Suppressor macrophage treated with lipopolysaccharide for 1 hour (primary cell): Measurements from ENCODE around the gene PKNOX2.

Source experiments
- DNase-seq, 3 donors: peaks; one replicate each; pipeline ENCODE4 v3.0.0-alpha.2; 2020 to 2022

Gene PKNOX2

DNA sequence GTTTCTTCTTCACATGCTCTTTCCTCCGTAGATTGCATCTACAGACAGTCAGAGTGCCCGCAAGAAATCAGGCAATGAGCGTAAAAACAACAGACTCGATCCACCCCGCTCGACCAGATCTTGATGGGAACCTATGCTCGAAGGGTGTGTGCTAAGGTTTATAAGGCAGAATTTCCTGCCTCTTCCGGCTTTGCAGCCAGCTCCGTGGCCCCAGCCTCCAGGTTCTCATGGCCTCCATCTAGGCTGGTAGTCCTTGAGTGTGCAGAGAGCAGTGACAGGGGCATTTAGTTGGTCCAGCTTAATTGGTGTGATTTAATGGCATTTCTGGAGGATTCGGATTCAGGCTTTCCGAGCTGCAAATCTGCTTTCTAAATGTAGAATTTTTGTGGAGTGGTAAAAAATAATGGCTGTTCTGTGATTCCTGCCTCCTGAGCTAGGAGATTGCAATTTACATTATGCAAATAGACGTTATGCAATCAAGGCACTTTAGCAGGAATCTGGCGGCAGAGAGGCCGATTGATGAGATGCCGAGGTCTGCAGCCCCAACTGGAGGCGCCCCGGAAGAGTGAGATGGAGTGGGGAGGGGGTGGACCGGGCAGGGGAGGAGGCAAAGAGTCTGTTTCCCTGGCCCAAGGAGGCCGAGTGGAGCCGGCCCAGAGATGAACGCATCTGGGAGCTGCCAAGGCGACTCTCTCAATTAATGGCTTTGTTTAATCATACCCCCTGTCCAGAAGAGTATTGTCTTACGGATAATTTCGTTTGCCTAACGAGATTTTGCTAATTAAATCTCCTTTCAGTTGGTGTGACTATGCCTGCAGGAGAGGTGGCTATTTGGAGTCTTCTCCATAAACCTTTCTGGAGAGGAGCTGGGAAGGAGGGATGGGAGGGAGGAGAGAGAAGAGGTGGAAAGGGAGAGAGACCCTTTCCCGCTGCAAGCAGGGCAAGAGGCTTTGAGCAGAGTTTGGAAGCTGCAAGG, 75.3 kb downstream of the PKNOX2 start:
- no peak for DNase-seq

DNA sequence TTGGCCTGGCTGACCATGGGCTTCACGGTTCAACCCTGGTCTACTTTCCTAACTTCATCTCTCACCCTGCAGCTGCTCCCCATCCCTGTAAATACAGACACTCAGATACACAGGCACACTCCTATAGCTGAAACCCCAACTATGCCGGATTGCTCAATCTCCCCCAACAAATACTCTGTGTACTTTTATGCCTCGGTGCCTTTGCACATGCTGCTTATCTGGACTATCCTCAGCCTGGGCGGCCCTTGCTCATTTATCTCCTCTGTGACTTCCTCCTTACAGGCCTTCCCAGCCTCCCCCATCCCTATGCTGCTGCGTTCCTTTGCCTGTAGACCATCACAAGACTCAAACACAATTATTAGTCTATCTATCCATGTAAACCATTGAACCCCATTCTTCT, 76.6 kb downstream of the PKNOX2 start:
- DNase-seq, result no peak

DNA sequence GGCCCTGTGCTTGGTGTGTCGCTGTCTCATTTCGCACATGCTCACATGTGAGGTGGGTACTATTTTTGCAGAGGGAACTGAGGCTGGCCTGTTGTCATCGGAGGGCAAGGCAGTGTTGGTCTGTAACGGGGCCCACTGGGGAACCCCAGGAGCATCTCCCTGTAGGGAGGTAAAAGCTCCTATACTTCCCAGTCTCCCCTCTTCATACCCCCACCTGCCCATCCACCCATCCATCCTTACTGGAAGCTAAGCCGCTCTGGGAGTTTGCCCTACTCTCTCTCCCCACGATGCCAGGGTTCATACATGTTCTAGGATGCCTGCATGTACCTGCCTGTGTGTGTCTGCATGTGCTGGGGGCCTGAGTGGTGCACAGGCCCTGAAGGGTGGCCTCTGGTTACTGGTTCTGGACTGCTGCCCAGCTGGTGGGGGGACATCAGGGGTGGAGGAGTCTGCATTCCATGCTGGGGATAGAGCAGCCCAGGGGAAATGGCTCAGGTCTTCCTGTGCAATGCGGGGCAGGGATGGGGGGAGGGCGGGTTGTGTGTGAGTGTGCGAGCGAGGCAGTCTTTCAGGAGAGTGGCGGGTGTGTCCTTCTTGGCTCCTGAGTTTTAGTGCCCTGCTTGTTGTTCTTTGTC, 77.7 kb downstream of the PKNOX2 start:
- DNase-seq, result no peak

DNA sequence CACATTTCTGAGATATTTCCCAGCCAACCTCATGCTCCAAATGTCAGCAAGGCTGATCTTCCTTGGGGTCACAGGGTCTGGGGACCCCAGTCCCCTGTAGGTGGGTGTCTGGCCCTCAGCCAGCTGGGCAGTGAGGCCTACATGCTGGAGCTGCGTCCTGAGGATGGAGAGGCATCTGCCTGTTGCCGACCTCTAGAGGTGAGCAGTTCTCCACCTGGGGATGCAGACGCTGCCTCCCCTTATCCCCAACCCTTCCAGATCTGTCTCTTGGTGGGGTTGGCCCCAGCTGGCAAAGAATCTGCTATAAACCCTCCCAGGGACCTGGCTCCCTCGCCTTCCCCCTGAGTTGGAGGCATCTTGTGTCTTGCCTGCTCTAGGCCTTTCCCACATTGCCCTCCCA, 79.6 kb downstream of the PKNOX2 start:
- no peak for DNase-seq

DNA sequence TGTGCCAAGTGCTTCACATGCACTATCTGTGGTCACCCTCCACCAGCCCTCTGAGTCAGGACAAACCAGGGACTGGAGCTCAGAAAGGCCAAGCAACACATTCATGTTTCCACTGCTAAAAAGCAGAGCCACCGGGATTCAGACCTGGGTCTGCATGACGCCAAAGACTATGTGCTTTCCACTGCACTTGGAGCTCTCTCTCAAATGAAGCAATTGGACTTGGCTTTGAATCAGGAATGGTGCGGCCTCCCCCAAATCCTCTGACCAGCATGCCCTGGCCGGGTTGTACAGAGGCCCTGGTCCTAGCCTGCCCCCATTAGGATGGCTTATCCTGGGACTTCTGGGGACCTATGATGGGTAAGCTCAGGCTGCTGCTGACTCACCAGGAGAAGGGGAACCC, 80.7 kb downstream of the PKNOX2 start:
- DNase-seq, result no peak

DNA sequence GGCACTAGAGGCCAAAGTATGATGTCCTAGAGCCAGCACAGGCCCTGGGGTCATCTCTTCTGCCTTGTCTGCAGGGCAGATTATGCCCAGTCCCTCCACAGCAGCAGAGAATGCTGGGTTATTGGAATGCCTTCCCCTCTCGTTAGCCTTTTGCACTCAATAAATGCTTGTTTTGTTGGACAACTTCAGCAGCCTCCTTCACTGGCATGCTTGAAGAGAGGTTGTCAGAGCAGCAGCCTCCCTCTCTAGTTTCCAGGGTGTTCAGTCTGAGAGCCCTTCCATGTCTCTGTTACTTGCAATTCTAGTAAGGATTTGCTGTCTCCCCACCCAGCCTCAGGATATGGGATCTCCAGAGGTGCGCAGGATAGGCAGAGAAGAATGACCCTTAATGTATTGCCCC, 82.9 kb downstream of the PKNOX2 start:
- no peak for DNase-seq

DNA sequence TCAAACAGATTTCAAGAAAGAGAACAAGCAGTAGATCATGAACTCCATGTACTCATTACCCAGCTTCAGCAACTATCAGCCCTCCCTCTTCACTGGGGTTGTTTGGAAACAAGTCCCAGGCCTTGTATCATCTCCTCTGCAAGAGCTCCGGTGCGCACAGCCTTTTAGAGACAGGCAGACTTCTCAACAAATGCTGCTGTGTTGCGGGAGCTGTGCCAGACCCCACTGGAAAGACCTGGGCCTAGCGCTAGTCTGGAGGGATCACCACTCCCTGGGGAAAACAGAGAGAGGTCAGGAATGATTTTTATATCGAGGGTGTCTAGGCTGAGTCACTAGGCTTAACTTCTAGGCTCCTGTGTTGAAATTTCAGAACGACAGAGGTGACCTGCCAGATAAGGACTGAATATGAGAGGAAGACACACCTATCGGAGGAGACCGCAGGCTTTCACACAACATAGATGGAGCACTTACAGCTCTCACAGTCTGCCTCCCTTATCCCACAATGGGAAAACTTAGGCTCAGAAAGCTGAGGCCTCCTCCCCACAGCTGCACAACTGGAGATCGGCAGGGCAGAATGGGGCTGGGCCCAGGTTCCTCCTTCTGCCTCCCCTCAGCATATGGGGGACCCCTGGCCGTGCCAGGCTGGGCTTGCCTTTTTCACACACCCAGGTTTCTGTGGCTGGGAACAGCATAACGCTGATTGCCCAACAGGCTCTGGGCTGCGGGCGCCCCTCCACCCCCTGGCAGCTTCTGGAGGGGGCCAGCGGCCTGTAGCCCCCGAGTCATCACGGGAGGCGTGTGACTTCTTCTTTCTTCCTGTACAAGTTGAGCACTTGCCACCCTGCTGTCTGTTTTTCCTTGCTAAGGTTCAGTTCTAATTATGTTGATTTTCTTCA, 86.0 kb downstream of the PKNOX2 start:
- no peak for DNase-seq

DNA sequence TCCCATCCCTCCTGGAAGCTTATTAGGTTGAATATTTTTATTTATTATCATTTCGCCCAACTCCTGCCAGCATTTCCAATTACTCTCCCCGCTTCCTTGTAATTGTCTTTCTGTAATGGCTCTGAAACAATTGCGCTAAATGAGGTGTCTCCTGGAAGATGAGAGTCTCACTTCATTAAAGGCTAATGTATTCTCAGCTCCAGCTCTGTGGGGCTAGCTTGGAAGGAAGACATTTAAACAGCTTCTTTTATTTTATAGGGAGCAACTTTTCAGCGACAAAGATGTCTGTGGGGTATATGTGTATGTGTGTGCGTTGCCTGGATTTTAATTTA, 86.6 kb downstream of the PKNOX2 start:
- DNase-seq, result no peak

DNA sequence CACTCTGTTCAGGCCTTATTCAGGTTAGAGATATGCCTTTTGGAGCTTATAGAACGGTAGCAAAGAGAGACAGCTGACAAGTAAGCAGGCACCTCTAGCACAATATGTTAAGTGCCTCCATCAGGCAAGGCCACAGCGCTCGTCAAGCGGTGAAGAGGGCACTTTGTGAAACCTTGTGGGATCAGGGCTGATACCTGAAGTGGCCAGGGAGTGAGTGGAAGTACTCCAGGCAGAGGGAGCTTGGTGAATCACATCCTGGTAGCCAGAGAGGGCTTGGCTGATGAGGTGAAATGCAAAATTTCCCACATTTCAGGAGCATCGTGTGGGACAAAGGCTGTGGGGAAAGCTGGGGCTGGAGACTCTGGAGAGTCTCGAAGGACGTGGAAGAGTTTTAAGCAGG, 87.4 kb downstream of the PKNOX2 start:
- no peak for DNase-seq

DNA sequence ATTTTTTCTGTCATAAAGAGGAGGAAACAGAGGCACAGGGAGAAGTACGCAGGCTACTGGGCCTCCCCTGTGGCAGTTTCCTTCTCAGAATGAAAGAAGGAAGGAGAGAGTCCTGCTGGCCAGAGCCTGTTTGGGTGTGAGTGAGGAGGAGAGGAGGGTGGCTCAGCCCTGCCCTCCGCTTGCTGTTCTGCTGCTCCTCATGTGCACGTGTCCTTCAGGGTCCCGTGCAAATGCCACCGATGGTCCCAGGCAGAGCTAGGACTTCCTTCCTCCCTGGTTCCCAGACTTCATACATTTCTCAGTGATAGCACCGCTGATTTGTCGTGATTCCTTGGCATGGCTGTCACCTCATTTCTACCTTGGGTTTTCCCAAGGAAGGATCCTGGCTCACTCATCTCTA, 88.7 kb downstream of the PKNOX2 start:
- no peak for DNase-seq

DNA sequence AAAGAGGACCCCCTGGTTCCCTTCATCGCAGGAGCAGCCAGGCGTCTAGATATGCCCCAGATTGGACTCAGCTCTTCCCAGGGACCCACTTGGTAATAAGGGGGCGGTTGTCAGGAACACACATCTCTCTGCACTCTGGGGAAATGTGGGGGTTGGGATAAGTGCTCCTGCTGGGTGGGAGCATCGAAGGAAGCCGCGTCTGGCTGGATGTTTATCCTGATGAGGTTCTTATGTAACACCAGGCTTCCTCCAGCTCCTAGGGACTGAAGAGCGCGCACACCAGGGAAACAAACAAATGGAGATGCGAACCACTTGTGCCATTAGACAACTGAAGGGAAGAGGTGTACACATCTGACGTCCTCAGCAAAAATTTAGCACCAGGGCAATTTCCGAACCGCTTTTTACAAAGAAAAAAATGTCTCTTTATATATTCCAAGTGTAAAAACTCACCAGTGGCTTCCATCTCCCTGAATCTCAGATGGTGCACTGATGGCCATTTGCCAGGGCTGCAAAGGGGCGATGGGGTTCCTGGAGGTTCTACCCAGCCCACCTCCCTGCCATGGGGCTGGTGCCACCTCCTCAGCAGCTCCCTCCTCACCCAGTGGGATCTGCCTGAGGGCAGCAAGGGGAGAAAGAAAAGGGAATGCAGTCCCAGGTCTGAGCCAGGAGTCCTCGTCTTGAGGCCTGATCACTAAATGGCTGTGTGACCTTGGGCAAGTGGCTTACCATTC, 89.4 kb downstream of the PKNOX2 start:
- no peak for DNase-seq

DNA sequence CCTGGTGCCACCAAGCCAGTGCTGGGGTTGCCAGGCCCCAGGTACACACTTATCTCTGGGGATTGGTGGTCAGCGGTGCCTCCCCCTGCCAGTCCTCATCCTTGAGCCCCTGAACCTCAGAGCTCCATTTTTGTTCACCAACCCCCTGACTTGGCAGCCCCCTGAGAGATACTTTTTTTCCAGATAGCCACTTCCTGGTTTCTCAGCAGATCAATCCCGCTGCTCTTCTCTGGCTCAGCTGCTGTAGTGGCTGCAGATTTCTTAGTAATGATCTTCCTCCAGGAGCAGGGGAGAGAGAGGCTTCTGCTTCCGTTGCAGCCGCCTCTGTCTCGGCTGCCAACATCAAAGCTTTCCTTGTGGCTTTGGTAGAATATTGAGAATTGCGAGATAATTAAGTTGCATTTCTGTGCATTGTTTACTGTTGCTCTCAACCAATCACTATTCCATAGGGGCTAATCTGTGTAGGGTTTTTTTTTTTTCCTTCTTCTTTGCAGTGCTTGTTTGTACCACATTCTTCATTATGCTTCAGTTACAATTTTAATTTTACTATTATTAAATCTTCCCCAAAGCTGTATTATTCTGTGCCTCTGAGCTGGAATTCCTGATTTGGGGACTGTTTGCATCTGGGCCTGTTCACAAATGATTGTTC, 92.1 kb downstream of the PKNOX2 start:
- no peak for DNase-seq

DNA sequence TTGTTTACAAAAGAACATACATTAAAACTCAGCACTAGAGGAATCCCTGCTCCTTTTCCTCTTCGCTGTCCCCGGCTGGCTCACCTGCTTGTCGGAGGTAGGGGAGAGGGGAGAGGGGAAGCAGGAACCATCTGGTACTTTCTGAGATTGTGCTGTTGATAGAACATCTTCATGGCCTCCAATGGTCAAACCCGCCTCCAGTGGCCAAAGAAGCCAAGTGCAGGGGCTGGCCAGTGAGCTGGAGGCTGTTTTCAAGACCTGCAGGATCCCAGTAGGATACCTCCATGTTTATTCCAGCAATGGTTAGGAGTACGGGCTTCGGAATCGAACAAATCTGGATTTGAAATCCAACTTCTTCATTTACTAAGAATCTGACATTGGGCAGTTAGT, 92.6 kb downstream of the PKNOX2 start:
- DNase-seq, result no peak

DNA sequence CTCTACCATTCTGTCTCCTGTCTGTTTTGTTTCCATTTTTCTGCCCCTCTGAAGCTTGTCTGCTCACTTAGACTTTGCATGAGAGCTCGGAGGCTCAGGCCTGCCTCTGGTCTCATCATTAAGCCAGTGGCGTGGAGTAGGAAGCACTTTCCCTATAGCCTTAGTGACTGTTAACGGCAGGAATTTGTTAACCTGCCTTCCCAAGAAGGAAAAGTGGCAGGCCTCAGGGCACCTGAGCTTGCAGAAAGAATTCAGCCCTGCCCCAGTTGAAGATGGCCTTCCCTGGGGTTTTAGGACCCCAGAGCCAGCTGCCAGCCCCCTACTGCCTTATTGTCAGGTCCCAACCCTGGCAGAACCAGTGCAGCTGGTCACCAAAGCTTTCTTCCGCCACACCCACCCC, 93.2 kb downstream of the PKNOX2 start:
- no peak for DNase-seq

DNA sequence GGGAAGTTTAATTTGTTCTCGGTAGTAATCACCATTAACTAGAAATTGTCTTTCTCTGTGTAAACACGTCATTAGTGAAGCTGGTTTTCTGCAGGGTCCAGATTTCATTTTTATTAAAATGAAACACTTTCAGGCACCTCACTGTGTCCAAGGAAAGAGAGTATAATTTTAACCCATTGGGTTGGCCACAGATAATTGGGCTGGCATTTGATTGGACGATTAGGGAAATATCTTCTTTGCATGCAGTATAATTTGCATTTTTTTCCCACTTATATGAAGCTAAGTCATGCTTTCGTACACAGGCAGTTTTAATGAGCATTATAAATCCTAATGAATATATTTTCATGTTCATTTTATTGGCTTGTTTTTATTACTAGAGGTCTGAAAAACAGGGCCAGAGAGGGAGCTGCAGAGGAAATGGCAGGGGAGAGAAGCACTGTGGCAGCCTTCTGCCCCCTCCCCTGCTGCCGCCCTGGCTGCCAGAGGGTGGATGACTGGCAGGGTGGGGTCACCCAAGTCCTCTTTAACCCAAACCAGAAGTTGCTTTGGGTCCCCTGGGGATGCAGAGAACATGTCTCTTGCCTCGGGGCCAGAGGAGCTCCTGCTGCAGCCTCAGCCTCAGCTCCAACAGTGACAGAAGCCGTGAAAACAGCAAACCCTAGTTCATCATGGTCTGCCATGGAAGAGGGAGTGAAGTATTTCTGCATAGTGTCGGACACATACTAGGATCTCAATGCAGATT, 93.9 kb downstream of the PKNOX2 start:
- DNase-seq, result no peak

DNA sequence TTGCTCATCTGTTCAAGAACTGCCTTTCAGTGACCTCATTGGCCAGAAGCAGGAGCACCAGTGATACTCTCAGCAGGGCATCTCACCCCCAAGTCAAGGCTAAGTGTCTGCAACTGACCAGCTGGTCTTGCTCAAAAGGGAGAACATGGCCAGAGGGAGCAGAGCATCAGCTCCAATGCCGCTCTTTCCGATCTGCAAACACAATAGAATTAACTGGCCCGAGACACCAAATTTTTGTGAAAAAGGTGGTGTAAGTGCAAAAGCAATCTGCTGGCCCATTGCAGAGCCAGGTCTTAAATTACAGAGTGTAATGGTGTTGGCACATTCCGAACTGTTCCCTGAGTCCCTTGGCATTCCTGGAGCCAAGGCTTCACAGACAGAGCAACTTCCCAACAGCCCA, 97.0 kb downstream of the PKNOX2 start:
- no peak for DNase-seq

DNA sequence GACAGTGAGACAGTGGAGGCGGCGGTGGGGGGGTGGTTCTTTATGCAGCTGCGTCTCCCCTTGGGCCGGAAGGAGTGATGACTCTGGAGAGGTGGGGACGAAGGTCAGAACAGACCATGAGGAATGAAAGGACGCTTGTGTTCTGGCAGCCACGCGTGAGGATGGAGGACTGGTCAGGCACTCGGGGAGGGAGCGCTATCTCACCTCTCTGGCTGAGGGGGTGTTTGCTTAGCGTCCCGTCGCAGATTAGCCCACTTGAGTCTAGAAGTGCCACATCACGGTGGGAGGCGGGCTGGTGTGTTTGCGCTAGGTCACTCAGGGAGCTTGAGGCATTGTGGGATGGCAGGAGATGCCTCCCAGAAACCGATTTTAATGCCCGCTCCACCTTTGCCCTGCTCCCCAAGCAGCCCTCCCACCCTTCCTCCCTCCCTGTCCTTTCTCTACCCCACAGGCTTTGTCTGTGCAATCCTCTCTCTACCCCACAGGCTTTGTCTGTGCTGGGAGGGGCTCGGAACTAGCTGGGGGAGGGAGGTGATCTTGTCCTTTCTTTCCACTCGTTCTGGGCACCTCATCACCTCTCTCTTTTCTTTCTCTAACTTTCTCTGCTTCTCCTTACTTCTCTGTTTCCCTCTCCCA, 97.8 kb downstream of the PKNOX2 start:
- DNase-seq, result no peak

DNA sequence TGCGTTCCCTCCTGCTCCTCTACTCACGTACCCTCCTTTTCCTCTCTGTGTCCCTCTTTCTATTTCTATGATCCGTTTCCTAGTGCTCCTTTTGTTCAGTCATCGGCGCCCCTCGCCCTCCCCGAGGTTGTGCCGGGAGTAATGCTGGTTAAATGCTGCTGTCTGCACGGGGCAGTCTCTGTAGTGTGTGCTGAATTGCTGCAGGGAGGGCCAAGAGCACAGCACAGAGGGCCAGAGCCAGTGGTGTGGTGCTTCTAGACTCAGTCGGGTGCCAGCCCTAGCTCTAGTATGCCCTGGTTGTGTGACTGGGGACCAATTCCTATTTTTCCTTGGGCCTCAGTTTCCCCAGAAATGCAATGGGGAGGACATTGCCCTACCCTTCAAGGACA, 98.3 kb downstream of the PKNOX2 start:
- no peak for DNase-seq

DNA sequence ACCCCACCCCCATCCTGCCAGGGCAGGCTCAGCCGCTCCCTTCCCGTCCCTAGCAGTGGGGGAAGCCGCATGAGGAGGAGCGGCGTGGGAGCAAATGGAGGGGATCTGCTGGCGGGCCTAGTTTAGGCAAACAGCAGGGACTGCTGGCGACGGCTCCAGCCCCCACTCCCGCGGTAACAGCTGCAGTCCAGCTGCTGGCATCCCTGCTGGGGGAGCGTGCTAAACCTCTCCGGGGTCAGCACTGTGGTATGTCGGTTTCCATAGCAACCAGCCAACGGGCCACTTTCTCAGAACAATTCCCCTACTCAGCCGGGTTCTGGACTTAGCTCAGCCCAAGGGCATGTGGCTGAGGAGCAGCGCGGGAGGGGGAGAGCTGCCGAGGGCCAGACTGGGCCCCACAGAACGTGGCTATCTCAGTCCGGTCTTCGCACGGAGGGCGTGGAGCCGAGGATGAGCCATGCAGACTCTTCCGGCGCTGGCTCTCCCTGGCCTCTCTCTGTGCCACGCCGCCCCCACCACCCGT, 98.8 kb downstream of the PKNOX2 start:
- no peak for DNase-seq

DNA sequence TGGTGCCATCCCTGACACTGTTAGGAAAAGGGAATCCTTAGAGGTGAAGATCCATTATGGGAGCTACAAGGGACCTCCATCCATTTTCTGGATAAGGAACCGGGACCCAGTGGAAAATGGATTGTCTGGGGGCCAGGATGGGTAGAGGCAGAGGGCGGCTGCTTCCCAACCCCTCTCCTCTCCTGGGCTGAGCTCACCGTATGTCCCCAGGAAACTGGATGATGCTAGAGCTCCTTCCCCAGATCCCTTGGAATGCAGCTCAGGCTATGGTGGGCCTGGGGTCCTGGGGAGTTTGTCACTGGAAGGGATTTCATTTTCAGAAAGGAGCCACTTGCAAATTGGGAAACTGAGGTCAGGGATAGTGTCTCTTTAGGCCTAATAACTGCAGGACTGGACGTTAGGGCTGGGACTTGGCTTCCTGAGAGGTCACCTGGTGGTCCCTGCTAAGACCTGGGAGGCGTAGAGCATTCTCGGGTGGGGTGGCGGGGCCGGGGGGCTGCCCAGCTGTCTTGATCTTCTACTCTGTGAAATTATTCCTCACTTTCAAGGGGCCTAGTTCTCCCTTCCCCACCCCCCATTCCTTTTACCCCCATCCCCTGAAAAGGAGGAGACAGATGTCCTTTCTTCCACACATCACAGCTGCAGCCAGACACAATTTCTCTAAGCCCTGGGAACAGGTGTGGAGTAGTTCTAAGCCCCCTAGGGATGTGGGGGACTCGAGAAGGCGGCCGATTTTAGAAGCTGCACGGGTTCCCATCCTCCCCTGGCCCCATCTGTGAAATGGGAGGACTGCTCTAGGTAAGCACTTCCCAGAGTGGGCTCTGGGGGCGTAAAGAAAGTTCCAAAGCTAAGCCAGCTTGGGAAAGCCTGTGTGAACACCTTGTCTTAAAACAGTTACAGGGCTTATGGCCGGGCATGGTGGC, 99.8 kb downstream of the PKNOX2 start:
- DNase-seq, result no peak
